ENCODE measurements around the gene KCNS3.
A peak's percentile ranks its signal among the peaks of the same experiment; 100 is the strongest.

Gene KCNS3

DNA sequence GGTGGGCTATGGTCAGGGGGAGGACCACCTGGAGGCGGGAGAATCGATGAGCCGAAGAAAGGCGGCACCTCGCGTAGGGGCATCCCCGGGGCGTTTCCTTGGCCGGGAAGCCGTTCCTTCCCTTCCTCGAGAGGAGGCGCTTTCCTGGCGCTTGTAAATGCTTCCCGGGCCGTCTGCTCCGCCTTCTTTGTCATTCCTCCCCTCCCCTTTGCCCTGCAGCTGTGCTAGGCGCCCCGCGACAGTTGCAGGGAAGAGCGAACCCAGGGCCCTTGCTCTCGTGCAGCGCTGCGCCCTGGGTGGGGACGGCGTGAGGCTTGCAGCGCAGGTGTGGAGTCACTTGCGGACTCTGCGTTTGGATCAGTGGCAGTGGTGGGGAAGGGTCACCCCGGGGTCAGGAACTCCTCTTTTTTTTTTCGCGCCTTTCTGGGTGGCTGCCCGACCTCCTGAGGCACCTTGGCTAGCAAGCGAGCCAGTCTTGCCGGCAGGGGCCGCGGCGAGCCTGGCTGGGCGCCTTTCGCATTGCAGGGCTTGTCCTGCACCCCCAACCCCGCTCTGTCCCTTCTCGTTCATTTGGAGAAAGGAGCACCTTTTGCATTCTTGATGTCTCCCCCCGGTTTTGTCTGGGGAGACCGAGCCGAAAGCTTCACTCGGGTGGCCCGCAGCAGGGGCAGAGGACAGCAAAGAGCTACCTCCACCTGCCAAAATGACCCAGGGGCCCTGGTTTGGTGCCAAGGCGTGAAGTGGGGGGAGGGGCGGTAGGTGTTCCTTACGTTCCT lies 858 bp downstream of the KCNS3 start:
- DNase-seq, result peak; percentile 93

DNA sequence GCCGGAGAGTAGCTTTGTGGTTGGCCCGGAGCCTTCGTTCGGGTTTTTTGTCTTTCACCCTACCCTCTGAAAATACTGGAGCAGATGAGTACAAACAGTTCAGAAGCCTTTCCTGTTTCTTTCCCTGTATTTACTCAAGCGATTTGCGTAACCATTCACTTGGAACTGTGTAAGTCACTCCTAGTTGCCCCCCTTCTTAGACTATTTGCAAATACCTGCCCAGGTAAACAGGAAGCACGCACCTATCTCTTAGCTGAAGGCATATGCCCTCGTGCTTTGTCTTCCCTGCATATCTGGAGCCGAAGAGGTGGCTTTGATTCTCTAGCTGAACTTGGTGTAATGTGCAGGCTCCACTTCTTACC lies 1.4 kb downstream of the KCNS3 start:
- no peak for DNase-seq

DNA sequence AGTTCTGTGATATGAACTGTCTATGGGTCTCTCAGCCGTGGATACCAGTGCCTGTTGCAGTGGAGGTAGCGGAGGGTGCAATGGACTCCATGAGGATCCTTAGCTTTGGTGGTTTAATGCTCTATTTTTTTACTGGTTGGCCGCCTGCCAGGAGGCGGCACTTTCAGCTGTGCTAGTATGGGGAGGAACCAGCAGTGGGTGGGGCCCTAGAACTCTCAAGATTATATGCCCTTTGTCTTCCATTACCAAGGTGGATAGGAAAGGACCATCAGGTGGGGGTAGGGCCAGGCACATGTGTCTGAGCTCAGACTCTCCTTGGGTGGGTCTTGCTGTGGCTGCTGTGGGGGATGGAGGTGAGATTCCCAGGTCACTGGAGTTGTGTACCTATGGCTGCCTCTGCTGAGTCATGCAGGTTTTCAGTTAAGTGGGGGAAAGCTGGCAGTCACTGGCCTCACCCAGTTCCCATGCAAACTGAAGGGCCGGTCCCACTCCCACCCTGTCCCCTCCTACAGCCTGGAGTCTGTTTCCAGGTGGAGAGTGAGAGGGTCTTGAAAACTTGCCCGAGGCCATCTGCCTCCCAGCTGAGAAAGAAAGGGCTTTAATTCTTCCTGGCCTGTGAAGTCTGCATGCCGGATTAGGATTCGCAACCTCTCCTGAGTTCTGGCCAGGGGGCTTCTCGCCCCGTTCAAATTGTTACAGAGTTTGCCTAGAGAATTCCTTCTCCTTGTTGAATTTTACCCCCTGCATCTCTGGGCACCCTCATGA lies 14.5 kb downstream of the KCNS3 start:
- peak; percentile 38 for DNase-seq

DNA sequence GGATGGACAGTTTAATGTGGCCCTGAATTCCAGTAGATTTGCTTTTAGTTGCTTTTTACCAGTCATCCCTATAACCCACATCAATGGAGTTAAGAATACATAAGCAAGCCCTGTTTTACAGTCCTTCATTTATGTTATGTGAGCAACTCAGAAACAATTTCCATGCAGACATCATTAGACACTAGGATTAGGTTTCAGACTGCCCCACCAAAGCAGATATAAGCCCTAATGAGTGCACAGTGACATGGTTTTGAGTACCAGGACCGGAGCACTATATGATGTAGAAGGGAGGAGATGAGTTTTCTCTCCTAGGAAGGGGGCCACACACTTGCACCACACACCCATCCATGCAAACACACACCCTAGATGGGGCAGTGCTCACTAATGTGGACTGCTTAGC lies 15.5 kb downstream of the KCNS3 start:
- no peak for DNase-seq

DNA sequence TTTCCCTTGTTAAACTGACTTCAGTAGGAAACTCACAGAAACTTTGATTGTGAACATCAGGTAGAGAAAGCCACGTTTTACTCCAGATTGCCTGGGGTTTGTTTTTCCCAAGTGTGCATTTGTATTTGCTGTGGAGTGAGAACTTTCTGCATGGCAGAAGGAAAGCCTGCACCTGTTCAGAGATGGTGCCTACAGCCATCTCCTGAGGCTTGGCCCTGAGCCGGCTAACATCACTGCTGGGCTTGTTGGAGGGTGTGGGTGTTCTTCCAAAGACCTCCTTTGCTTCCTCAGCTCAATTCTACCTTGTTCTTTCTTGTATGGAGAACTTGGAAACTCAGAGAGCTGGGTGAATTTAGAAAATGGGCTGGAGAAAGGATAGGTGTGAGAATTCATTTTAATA lies 16.1 kb downstream of the KCNS3 start:
- no peak for DNase-seq

DNA sequence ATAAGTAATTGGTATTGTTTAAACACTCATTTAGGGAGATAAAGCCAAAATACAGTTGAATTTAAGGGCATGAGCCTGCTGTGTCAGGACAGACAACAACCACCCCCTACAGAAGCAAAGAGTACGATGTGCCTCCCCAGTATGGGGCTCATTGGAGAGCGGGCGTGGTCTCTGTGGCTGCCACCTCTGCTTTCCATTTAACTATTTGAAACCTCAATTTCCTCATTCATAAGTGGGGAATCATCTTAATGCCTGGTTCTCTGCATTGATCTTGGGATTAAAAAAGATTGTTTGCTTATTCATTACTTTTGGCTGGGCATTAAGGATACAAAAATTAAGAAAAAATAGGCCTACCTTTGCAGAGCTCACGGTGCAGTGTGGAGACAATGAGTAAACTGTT lies 21.4 kb downstream of the KCNS3 start:
- no peak for DNase-seq

DNA sequence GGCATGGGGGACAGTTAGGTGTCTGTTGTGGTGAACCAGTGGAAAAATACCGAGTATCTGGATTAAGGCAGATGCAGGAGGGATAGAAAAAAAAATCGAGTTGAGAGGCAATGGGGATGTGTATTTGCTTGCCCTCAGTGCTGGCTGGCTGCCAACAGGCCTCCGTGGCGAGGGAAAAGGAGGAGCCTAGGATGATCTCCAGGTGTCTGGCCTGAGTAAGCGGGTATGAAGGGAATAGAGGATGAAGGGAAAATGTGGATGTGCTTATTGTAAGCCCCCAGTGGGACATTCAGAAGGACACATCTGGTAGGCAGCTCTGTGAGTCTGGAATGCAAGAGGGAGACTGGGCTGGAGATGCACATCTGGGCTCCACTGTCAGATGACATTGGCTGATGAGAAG lies 22.8 kb downstream of the KCNS3 start:
- DNase-seq, result peak; percentile 92

DNA sequence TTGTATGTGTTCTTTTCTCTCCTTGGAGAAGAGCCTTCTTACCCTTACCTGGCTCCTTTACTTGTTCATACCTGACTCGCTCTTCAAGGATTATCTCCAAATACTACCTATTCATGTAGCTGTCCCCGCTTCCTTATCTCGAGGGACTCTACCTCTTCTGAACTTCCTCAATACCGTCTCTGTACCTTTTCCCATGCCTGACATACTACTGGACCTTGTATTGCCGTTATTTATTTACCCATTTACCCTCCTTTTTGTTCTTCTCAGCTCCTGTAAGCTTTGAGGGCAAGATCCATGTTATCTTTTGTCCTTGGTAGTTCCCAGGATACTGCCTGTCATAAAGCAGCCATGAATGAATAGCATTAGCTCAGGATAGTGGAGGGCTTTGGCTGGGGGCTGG lies 32.5 kb downstream of the KCNS3 start:
- no peak for DNase-seq

DNA sequence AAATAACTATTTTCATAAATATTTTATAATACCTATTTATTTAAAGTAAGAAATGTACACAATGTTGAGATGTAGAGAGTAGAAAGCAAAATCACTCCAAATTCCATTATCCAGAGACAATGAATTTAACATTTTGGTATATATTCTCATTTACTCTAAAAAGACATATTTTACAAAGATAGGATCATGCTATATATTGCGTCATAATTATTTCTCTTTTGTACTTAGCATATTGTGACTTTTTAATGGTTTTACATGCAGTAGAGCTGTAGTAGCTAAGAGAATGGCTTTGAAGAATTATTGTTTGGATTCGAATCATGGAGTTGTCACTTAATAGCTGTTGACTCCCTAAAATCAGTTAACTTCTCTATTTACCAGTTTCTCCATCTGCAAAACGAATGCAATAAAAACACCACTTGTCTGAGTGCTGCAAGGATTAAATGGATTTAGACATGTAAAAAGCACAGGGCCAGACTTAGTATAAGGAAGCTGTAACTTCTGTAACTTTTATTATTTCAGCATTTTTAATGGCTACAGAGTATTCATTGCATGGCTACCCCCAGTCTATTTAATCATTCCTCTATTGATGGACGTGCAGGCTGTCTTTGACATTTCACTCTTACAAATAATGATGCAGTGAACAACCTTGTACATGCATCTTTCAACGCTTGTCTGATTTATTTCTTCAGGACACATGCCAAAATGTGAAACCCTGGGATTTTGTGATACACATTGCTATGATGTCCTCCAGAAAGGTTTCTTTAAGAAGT lies 33.2 kb downstream of the KCNS3 start:
- no peak for DNase-seq

DNA sequence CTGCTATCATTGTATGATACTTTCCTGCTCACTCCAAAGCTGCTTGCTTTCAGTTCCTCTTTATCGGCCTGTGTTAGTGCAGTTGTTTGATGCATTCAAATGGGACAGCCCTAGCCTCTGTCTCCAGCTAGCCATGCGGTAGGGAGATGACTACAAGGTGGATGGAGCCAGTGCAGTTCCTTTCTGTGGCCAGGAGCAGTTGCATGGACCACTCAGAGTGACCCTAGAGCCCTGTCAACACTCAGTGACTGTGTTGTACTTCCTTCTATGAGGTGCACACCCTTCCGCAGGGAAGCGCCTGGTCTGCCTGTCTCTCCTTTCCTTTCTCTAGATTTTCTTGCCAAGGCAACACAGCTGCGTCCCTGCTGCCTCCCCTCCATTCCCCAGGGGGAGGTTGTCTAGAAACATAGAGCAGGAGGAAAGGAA lies 33.8 kb downstream of the KCNS3 start:
- DNase-seq, result no peak

DNA sequence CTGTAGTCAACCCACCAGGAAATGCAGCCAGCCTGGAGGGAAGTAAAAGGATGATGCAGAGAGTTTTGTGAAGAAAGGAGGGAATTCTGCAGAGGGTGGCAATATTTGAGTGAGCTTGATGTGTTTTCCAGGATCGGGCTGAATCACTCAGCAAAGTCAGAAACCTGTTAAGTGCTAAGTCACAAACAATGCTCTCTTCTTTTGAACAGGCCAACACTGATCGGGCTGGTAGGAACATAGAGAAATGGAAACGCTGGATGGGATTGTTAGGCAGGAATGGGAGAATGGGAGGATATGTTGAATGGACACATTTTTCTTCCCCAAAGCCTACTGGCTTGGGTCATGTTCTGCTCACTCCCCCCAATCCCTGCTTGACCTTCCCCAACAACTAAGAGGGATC lies 36.6 kb downstream of the KCNS3 start:
- no peak for DNase-seq

DNA sequence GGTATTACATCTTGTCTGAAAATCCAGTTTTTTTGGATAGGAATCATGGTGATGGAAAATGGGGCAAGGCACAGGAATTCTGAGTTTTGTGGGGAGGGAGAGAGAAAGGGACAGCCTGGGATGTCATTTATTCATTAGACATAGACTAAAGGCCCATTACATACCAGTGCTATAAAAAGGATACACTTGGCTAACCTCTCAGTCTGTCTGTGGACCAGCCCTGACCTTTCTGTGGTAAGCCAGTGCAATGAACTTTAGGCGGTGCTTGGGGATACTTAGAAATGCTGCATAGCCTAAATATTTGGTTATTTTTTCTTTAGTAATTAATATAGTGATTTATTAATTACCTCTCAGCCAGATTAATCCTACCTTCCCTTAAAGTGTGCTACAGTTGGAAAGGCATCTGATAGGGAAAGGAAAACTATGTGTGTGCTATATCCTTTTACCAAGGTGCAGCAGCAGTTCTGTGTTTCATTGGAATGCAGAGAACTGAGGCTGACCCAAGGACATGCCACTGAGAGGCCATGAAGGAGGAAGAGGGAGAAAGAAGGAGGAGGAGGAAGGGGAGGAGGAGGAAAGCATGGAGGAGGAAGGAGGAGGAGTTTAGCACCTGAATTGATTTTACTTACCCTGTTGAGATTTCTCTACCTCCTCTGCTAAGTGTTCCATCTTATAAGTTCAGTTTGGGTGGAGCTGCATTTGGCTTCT lies 37.5 kb downstream of the KCNS3 start:
- DNase-seq, result no peak

DNA sequence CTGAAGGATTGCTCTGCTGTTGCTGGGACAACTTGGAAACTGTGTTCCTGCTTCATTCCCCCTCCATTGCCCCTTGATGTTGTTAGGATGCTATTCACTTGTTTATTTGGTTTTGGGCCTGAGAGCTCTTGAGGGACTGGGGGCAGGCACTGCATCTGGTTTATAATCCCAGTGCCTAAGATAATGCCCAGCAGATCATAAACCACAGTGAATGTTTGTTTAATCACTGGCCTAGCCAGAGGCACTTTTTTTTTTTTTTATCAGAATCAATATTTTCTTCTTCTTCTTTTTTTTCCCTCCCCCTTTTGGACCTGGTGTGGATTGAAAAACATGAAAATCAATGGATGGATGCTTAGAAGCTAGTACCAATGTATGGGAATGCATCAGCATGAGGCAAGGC lies 38.1 kb downstream of the KCNS3 start:
- DNase-seq, result peak; percentile 24

DNA sequence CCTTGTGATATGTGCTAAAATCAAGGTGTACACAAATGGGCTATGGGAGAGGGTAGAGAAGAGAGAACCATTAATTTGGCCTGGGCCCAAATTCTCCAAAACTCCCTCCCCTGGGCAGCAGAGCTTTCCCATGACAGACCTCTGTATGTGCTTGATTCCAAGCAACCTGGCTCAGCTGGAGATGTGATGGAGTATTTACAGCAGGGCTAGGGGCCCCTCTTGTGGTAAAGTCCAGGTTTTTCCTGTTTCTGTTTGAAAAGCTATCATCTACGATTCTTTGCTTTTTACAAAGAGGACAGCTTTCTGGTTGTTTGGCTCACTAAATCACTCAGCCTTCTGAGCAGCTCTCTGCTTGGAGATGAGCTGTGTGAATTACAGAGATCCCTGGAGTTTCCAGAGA lies 40.3 kb downstream of the KCNS3 start:
- DNase-seq, result peak; percentile 37

DNA sequence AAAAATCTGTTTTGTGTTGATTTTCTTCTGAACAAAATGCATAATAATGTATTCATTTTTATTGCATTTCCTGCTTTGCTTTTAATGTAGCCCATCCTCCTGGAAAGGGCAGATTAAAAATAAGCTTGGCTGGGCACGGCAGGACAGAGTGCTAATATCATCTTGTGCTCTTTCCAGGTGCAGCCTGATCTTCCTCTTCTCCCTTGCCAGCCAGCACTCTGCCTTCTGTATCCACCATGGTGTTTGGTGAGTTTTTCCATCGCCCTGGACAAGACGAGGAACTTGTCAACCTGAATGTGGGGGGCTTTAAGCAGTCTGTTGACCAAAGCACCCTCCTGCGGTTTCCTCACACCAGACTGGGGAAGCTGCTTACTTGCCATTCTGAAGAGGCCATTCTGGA lies 52.3 kb downstream of the KCNS3 start:
- no peak for DNase-seq

DNA sequence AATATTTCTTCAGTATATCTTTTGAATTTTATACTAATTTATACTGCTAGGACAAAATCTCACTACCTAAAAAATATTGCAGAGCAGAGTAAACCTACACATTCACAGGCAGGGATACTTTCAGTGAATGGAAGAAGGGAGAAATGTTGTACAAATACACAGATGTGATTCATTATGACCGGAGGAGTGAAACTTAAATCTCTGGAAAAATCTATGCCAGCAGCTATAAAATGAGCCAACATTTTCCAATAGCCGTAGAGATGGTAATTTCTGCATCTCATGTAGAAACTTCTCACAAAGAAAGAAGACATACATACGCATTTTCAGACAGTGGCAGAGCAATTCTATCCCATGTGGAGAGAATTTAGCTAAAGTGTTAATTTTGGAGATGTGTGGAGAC lies 54.8 kb downstream of the KCNS3 start:
- DNase-seq, result no peak

DNA sequence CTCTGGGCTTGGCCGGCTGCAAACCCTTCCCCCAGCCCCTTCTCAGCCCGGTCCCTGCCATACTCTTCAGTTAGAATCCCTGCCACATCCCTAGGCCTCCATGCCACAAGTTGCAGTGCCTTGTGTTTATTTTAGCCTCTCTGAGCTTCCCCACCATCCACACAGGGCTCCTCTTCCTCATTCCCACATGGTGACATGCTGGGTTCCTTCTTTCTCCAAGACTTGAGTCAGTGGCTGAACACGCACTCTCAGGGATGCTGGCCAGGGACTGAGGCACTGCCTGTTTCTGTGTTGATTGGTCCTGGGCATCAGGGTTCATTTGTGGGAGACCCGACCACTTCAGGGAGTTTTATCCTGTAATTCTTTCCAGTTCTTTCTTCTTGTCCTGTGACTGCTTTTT lies 56.3 kb downstream of the KCNS3 start:
- DNase-seq, result no peak

DNA sequence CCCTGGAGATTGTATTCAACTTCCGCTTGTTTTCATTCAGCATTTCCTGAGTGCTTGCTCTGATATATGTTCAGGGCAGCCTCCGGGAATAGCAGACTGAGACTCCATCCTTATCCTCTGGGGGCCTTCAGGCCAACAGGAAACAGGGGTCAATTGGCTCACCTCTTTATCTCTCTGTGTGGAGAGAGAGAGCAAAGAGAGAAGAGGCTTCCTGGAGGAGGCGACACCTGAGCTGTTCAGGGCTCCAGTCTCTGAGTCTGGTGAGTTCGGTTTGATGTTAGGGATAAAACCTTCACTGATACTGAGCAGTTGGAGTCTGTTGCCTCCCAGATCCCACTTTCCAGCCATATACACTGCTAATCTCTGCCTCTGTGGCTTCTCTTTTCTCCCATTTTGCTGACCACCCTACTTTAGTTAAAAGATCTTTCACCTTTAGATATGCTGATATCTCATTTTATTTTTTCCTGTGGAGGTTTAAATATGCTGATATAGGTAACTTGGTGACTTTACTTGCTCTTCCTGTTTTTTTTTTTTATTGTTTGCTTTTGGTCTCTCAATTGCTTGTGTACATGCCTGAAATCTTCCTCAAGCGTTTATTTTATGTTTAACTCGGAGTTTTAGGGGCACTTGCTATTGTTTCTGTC lies 56.9 kb downstream of the KCNS3 start:
- no peak for DNase-seq

DNA sequence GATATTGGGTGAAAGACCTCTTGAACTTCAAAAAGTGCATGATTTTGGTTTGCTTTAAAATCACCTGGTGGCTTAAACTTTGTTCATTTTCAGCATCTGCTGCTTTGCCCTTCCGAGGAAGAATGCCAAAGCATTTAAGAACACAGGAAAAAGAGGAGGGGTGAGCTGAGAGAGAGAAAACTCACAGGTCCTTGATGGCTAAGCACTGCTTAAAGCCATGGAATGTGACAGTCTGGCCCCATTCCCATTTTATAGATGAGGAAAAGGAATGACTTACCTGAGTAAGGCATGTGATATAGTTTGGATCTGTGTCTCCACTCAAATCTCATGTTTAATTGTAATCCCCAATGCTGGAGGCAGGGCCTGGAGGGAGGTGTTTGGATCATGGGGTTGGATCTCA lies 58.1 kb downstream of the KCNS3 start:
- no peak for DNase-seq

DNA sequence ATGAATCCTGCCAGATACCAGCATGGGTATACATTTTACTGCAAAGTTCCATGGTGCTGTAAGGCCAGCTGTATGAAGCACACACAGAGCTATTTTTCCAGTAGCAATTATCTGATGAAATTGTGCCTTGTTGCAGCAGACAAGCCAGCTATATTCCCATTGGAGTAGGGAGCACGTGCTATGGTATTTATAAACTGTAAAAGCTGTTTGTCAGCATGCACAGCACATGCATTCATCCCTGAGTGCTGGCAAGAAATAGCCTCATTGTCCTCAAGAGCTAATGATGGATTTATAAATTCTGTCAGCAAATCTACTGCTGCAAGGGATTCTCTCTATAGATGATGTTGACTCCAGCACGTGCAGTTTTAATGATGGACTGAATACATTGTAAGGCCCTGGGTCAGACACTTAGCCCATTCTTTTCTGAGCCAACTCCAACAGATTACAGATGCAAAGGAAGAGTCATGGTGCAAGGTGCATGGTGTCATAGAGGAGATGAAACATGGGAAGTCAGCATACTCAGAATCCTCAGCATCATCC lies 61.7 kb downstream of the KCNS3 start:
- no peak for DNase-seq

DNA sequence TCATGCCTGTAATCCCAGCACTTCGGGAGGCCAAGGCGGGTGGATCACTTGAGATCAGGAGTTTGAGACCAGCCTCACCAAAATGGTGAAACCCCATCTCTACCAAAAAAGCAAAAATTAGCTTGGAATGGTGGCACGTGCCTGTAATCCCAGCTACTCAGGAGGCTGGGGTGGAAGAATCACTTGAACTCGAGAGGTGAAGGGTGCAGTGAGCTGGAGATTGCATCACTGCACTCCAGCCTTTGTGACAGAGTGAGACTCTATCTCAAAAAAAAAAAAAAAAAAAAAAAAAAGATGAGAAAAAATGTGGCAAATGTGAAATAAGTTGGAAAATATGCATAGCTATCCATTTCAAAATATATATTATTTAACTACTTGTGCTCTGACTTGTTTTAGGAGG lies 65.0 kb downstream of the KCNS3 start:
- no peak for DNase-seq

DNA sequence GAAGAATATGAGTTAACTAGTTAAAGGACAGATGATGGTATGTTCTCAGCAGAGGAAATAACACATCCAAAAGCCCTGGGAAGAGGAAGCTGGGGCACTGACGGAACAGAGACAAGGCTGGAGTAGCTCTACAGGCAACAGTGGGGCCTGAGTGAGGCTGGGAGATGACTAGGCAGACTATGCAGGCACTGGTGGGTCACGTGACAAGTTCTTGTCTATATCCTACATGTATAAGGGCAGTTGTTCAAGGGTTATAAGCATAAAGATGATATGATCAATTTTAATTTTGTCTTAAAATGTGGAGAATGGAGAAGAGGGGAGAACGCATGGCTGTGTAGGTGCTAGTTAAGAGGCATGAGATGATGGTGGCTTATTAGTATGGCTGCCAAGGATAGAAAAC lies 68.6 kb downstream of the KCNS3 start:
- DNase-seq, result no peak

Data from NCI-H82 (cell line).